Neural cell (in vitro differentiated cells): ENCODE results near the gene TNMD. TPM values are rescaled to one million over a fixed set of nuclear protein-coding genes. Genes with fewer than 3 reads are reported as not detected.

Source experiments
- H2AFZ ChIP-seq: fragments of 200-600, 300-800 bp; sonication (generic), shearing (Covaris generic); 2 replicates; pipeline ENCODE4 v1.6.0; 2014; ENCODE audit warnings: low read depth, mild to moderate bottlenecking, antibody characterized with exemption, low read length, moderate library complexity
- H3F3A ChIP-seq: fragments of 200-600 bp; shearing (Covaris generic); 2 replicates; pipeline ENCODE4 v1.6.1; 2016; ENCODE audit warnings: mild to moderate bottlenecking, moderate library complexity, mixed read lengths, antibody characterized with exemption, low read length; ENCODE audit not compliant: insufficient read depth, poor library complexity, severe bottlenecking
- H3K27ac ChIP-seq: fragments of 200-600, 300-800 bp; sonication (generic), shearing (Covaris generic); 2 replicates; pipeline ENCODE4 v1.5.1; 2014; ENCODE audit warnings: mild to moderate bottlenecking, low read length, moderate library complexity
- H3K27me3 ChIP-seq: fragments of 300-800, 200-600 bp; sonication (generic), shearing (Covaris generic); 2 replicates; pipeline ENCODE4 v1.6.0; 2014; ENCODE audit warnings: mild to moderate bottlenecking, low read depth, low read length, moderate library complexity; ENCODE audit not compliant: insufficient read depth
- H3K36me3 ChIP-seq: fragments of 300-800, 200-600 bp; sonication (generic), shearing (Covaris generic); 2 replicates; pipeline ENCODE4 v1.5.1; 2014; ENCODE audit warnings: mild to moderate bottlenecking, antibody characterized with exemption, low read length, moderate library complexity; ENCODE audit not compliant: insufficient read depth
- H3K4me2 ChIP-seq: fragments of 300-800, 200-600 bp; sonication (generic), shearing (Covaris generic); 2 replicates; pipeline ENCODE4 v1.6.0; 2014; ENCODE audit warnings: mild to moderate bottlenecking, low read length
- H3K4me3 ChIP-seq: fragments of 300-800, 200-600 bp; sonication (generic), shearing (Covaris generic); 2 replicates; pipeline ENCODE4 v1.5.1; 2014; ENCODE audit warnings: mild to moderate bottlenecking, low read length, moderate library complexity
- H3K79me2 ChIP-seq: fragments of 200-600 bp; shearing (Covaris generic); replicated peaks from 2 replicates; pipeline ENCODE4 v1.6.0; 2014; ENCODE audit warnings: mild to moderate bottlenecking, low read length, moderate library complexity; ENCODE audit not compliant: insufficient read depth
- H3K9ac ChIP-seq: fragments of 300-800, 200-600 bp; sonication (generic), shearing (Covaris generic); 2 replicates; pipeline ENCODE4 v1.6.1; 2016; ENCODE audit warnings: mild to moderate bottlenecking, low read length, mixed read lengths
- H3K9me2 ChIP-seq: fragments of 200-600 bp; shearing (Covaris generic); 2 replicates; pipeline ENCODE4 v1.6.1; 2016; ENCODE audit warnings: mild to moderate bottlenecking, low read length, mixed read lengths; ENCODE audit not compliant: insufficient read depth
- H3K9me3 ChIP-seq: fragments of 200-600, 300-800 bp; sonication (generic), shearing (Covaris generic); 2 replicates; pipeline ENCODE4 v1.6.1; 2016; ENCODE audit warnings: mild to moderate bottlenecking, mixed run types, low read length, moderate library complexity, mixed read lengths
- H4K20me1 ChIP-seq: fragments of 200-600 bp; shearing (Covaris generic); 2 replicates; pipeline ENCODE4 v1.6.1; 2016; ENCODE audit warnings: mild to moderate bottlenecking, mixed run types; ENCODE audit not compliant: insufficient read depth
- CTCF ChIP-seq: fragments of 450-650 bp; IDR thresholded peaks from 2 replicates; pipeline ENCODE4 v1.5.1; 2014; ENCODE audit warnings: antibody characterized with exemption, mild to moderate bottlenecking, moderate library complexity; ENCODE audit not compliant: poor library complexity, severe bottlenecking
- EP300 ChIP-seq: fragments of 450-650 bp; conservative IDR thresholded peaks from 2 replicates; pipeline ENCODE4 v1.6.1; 2014; ENCODE audit warnings: antibody characterized with exemption, mild to moderate bottlenecking, moderate library complexity; ENCODE audit not compliant: poor library complexity, severe bottlenecking
- EZH2 ChIP-seq: fragments of 200-600, 300-800 bp; shearing (Covaris generic), sonication (generic); IDR thresholded peaks from 2 replicates; pipeline ENCODE4 v1.6.1; 2014; ENCODE audit warnings: antibody characterized with exemption, low read length, borderline replicate concordance, mild to moderate bottlenecking; ENCODE audit not compliant: insufficient read depth, poor library complexity, severe bottlenecking
- MXI1 ChIP-seq: fragments of 450-650 bp; conservative IDR thresholded peaks from 2 replicates; pipeline ENCODE4 v1.6.1; 2014; ENCODE audit warnings: antibody characterized with exemption, mild to moderate bottlenecking; ENCODE audit not compliant: poor library complexity, severe bottlenecking
- POLR2AphosphoS5 ChIP-seq: IDR thresholded peaks from 2 replicates; pipeline ENCODE4 v1.6.1; 2012
- RAD21 ChIP-seq: fragments of 450-650 bp; conservative IDR thresholded peaks from 2 replicates; pipeline ENCODE4 v1.6.1; 2014; ENCODE audit warnings: antibody characterized with exemption, mild to moderate bottlenecking, moderate library complexity
- REST ChIP-seq: IDR thresholded peaks from 2 replicates; pipeline ENCODE4 v1.6.1; 2012; ENCODE audit warnings: borderline replicate concordance
- SMC3 ChIP-seq: fragments of 450-650 bp; conservative IDR thresholded peaks from 2 replicates; pipeline ENCODE4 v1.6.1; 2014; ENCODE audit warnings: antibody characterized with exemption, mild to moderate bottlenecking, moderate library complexity; ENCODE audit not compliant: poor library complexity
- TAF1 ChIP-seq: IDR thresholded peaks from 2 replicates; pipeline ENCODE4 v1.6.1; 2012; ENCODE audit warnings: low read depth
- polyA plus RNA-seq: library from polyadenylated mRNA; depleted of rRNA; stranded (reverse); fragments of >200 nt; gene quantifications from 2 replicates; pipeline ENCODE4 v1.2.3, GENCODE V29; 2014

The TNMD gene
- polyA plus RNA-seq, 1 donor from 2014 or later: 0.24 TPM

DNA sequence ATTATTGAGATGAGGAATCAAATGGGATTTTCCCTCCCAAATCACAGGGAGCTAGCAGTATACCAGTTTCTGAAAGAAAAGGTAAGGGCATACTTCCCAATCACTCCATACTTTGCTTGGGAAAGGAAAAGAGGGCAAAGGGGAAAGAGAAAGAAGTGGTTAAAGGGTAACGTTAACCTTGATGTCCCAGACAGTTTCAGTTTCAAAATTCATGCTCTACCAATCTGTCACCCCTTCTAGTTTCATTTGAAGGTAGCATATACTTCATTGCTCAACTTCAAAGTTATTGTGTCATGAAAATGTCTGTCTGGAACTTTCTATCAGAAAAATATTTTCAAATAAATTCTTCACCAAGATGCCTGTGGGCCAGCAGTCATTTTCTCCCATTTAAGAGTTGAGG lies 16.0 kb downstream of the TNMD start:
- Histone ChIP-seq H3K4me3 (no peak overlapping the region), H3K9me2 (no peaks in the 10 kb centered on the region), H3F3A (no peaks in the 10 kb centered on the region), H3K27me3 (no peaks in the 10 kb centered on the region), H3K9ac (no peak overlapping the region), H3K9me3 (no peaks in the 10 kb centered on the region), H3K36me3 (no peaks in the 10 kb centered on the region), H4K20me1 (no peaks in the 10 kb centered on the region), H3K27ac (no peak overlapping the region), H3K4me2 (no peak overlapping the region), H3K79me2 (no peaks in the 10 kb centered on the region), H2AFZ (no peak overlapping the region)
- TF ChIP-seq EP300: no peak
- TF ChIP-seq EZH2: no peak
- TF ChIP-seq CTCF: no peak
- no peak for TF ChIP-seq RAD21
- TF ChIP-seq POLR2AphosphoS5: no peak
- no peak for TF ChIP-seq TAF1
- no peak for TF ChIP-seq SMC3
- TF ChIP-seq REST: no peak

DNA sequence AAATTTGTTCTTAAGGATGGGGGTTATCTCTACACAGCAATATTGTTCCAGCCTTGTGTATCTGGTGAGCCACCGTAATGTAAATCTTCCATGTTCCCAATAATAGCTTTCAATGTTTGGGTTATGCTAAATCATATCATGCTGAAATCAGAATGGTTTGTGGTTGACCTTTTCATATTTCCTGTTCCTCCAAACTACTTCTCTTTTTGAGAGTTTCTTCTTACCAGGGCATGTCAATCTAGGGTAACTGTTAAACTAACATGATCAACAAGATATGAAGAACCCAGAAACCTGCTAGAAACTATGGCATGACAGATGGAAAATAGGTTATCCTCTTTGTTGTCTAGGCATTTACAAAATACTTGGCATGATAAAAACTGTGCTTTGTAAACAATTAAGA lies 22.0 kb downstream of the TNMD start:
- no peak overlapping the region for H3K4me3 ChIP-seq
- H3K9me2 ChIP-seq: no peaks in the 10 kb centered on the region
- no peak overlapping the region for H3K27ac ChIP-seq
- no peaks in the 10 kb centered on the region for H3F3A ChIP-seq
- H3K27me3 ChIP-seq: no peaks in the 10 kb centered on the region
- no peaks in the 10 kb centered on the region for H3K36me3 ChIP-seq
- TF ChIP-seq TAF1: no peak
- no peak for TF ChIP-seq EP300
- TF ChIP-seq SMC3: no peak
- TF ChIP-seq RAD21: no peak
- TF ChIP-seq MXI1: no peak
- H3K4me2 ChIP-seq: no peak overlapping the region
- no peak overlapping the region for H2AFZ ChIP-seq
- no peaks in the 10 kb centered on the region for H3K9me3 ChIP-seq
- H3K79me2 ChIP-seq: no peaks in the 10 kb centered on the region
- H3K9ac ChIP-seq: no peak overlapping the region
- no peaks in the 10 kb centered on the region for H4K20me1 ChIP-seq

GRCh38 chrX:100609591-100609990 lies 24.9 kb downstream of the TNMD start:
- no peak overlapping the region for H3K4me3 ChIP-seq
- no peaks in the 10 kb centered on the region for H3K27me3 ChIP-seq
- H3K36me3 ChIP-seq: no peaks in the 10 kb centered on the region
- TF ChIP-seq RAD21 (peak; percentile 43), CTCF (no peak), SMC3 (peak; percentile 20)
- H3K4me2 ChIP-seq: no peak overlapping the region
- H3K9ac ChIP-seq: no peak overlapping the region
- H3K27ac ChIP-seq: no peak overlapping the region
- no peaks in the 10 kb centered on the region for H3K79me2 ChIP-seq
- no peaks in the 10 kb centered on the region for H4K20me1 ChIP-seq
- H3F3A ChIP-seq: no peaks in the 10 kb centered on the region
- H3K9me2 ChIP-seq: no peaks in the 10 kb centered on the region
- no peak overlapping the region for H2AFZ ChIP-seq
- H3K9me3 ChIP-seq: no peaks in the 10 kb centered on the region
